HCT116 (cell line): ENCODE data around the gene IGFALS.

ENCODE experiments used
- EZH2 ChIP-seq: fragments of 200-600 bp; sonication (generic); IDR thresholded peaks from 2 replicates; pipeline ENCODE4 v1.6.1; 2017; ENCODE audit warnings: antibody characterized with exemption, mixed run types
- SRF ChIP-seq: IDR thresholded peaks from 2 replicates; pipeline ENCODE4 v1.6.1; 2012; ENCODE audit warnings: low read depth
- TF ChIP-seq, protein P1 (sequence below), 3 experiments: fragments of 200-600 bp in 1 of 3; sonication (generic) in 1 of 3; IDR thresholded peaks in 2 of 3; conservative IDR thresholded peaks in 1 of 3; 2 replicates each; pipeline ENCODE4 v1.5.1; 2012 to 2017; ENCODE audit warnings: low read depth in 2 of 3, low read length in 2 of 3, antibody characterized with exemption in 1 of 3, borderline replicate concordance in 1 of 3, control low read depth in 1 of 3, mild to moderate bottlenecking in 1 of 3, mixed read lengths in 1 of 3, mixed run types in 1 of 3, moderate library complexity in 1 of 3; ENCODE audit not compliant: insufficient read depth in 1 of 3

DNA sequence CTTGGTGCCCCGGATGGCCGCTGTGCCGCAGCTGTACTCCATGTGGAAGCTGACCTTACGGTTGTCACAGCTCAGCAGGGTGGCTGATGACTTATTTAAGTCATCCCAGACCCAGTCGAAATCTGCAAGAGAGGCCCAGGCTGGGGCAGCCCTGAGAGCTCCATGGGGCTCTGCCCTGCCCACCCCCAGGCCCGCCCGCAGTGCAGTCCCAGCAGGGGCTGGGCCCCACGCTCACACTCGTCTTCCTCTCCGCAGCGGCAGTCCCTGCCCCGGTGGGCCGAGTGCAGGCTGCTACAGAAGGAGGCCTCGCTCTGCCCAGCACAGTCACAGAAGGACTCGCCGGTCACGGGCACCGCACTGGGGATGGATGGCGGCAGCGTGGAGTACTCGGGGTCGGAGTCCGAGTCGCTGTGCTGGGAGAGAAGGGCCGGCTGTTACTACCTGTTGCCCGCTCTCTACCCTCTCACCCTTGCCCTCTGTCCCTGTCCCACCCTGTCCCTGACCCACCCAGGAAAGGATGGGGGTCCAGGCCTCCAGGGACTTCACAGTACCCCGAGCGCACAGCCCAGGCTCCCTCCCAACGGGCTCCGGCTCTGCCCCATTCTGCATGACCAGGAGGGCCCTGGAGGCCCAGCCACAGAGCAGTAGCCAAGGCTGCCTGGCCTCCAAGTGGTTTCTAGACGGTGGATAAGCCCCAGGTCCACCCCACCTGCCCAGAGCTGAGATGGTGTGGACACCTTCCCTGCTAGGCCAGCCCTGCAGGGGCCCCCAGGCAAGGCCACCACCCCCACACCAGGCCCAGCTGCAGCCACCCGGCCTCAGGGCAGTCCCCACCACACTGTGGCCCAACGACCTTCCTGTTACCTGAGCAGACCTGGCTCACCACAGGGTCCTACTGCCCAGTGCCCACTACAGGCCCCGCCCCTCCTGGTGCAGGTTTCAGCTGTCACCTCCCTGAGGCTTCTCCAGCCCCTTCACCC is 15.0 kb downstream of the IGFALS start:
- no peak for TF ChIP-seq EZH2
- TF ChIP-seq, protein P1, sequence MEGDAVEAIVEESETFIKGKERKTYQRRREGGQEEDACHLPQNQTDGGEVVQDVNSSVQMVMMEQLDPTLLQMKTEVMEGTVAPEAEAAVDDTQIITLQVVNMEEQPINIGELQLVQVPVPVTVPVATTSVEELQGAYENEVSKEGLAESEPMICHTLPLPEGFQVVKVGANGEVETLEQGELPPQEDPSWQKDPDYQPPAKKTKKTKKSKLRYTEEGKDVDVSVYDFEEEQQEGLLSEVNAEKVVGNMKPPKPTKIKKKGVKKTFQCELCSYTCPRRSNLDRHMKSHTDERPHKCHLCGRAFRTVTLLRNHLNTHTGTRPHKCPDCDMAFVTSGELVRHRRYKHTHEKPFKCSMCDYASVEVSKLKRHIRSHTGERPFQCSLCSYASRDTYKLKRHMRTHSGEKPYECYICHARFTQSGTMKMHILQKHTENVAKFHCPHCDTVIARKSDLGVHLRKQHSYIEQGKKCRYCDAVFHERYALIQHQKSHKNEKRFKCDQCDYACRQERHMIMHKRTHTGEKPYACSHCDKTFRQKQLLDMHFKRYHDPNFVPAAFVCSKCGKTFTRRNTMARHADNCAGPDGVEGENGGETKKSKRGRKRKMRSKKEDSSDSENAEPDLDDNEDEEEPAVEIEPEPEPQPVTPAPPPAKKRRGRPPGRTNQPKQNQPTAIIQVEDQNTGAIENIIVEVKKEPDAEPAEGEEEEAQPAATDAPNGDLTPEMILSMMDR (IDR thresholded peaks at IDR 0.05 in 2 of 3, conservative IDR thresholded peaks at IDR 0.05 in 1 of 3; ENCODE audit: borderline replicate concordance in 1 of 3, insufficient read depth in 1 of 3, low read depth in 2 of 3, low read length in 2 of 3), result no peak
- no peak for TF ChIP-seq SRF
